Activated CD4-positive, alpha-beta T cell treated with anti-CD3 and anti-CD28 coated beads, Interleukin-2, amount 10 ng/mL, durations not matched to agents 24 days and 14 days (primary cell): ENCODE measurements around the gene SHPK. TPM values are rescaled to one million over a fixed set of nuclear protein-coding genes. Genes with fewer than 3 reads are reported as not detected.
"Not testable (repeated sequence)": the region's sequence is repeated elsewhere in the genome, so short reads cannot be mapped to it uniquely, and the experiment has no call there.

Experiments used
- DNase-seq: peaks from one replicate; pipeline ENCODE4 v3.0.0; 2022
- H3K27ac Mint-ChIP-seq: one replicate; pipeline ENCODE4 v1.8.0; 2022; ENCODE audit warnings: mild to moderate bottlenecking, mixed read lengths
- H3K27me3 Mint-ChIP-seq: one replicate; pipeline ENCODE4 v1.8.0; 2022; ENCODE audit warnings: mixed read lengths
- H3K36me3 Mint-ChIP-seq: one replicate; pipeline ENCODE4 v1.8.0; 2022; ENCODE audit warnings: low read depth, mild to moderate bottlenecking, mixed read lengths
- H3K4me1 Mint-ChIP-seq: one replicate; pipeline ENCODE4 v1.8.0; 2021; ENCODE audit warnings: mixed read lengths
- H3K4me3 Mint-ChIP-seq: one replicate; pipeline ENCODE4 v1.8.0; 2022; ENCODE audit warnings: mild to moderate bottlenecking, moderate library complexity, mixed read lengths
- H3K9me3 Mint-ChIP-seq: one replicate; pipeline ENCODE4 v1.8.0; 2021; ENCODE audit warnings: mixed read lengths
- intact Hi-C: fragments of 100-400 bp; cut with micrococcal nuclease; formaldehyde crosslinking; loops from one replicate; pipeline ENCODE4 v1.15.1; 2023
- total RNA-seq: library from RNA; stranded (reverse); gene quantifications from 2 replicates; pipeline ENCODE4 v1.2.3, GENCODE V29; 2022

SHPK gene
- total RNA-seq, 1 donor from 2014 or later, result 21.2 TPM

DNA sequence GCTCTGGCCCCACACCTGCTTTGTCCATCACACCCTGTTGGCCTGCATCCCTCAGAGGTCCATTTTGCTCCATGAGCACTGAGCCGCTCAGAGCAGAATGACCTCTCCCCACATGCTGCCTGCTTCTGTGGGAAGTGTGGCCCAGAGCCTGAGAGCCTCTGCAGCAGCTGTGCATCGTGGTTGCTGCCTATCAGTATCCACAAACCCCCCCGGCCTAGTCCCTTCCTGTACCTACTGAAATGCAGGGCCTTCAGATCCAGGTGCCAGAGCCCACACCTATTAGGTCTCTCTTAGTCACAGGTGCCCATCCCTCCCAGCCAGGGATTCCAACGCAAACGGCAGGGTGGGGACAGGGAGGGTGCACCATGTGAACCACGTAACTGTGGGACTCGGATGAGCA is 61.8 kb downstream of the SHPK start:
- peaks cover 5% of the 10 kb centered on the region for H3K36me3 Mint-ChIP-seq
- no peak overlapping the region for H3K27ac Mint-ChIP-seq
- no peak overlapping the region for H3K4me3 Mint-ChIP-seq
- no peaks in the 10 kb centered on the region for H3K4me1 Mint-ChIP-seq
- no peak for DNase-seq
- H3K27me3 Mint-ChIP-seq, result no peaks in the 10 kb centered on the region
- intact Hi-C loops, result no loop called here
- H3K9me3 Mint-ChIP-seq, result no peaks in the 10 kb centered on the region

DNA sequence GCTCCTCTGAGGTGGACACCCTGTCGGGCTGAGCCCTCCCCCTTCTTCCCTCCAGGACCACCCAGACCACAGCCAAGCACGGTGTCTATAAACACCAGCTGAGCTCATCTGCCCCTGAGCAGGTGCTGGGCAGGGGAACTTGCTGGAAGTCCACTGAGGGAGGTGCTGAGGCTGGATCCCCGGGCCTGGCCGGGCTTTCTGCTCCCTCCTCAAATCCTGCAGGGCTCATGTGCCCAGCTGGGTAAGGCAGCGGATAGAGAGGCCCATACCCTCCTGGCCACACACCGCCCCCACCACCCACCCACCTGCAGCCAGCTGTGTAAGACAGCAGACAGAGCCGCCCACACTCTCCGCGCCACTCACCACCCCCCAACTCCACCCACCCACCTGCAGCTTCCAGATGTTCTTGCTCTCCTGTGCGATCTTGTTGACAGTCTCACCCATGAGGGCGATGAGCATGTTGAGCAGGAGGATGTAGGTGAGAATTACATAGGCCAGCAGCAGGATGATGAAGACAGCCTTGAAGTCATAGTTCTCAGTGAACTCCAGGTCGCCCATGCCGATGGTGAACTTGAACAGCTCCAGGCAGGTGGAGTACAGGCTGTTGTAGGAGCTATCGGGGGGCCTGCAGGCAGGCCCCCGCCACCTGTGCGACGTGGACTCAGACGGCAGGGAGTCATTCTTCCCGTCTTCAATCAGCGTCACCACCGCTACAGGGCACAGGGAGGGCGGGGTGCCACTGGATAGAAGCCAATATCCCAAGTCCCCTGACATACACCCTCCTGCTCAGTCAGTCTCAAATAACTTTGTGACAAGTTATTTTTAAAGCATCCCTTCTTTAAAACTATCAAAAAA is 62.6 kb downstream of the SHPK start:
- Mint-ChIP-seq H3K9me3 (no peaks in the 10 kb centered on the region), H3K4me1 (no peaks in the 10 kb centered on the region), H3K27ac (no peak overlapping the region), H3K36me3 (peaks cover 5% of the 10 kb centered on the region), H3K4me3 (no peak overlapping the region), H3K27me3 (no peaks in the 10 kb centered on the region)
- no peak for DNase-seq
- intact Hi-C loops, result no loop called here

DNA sequence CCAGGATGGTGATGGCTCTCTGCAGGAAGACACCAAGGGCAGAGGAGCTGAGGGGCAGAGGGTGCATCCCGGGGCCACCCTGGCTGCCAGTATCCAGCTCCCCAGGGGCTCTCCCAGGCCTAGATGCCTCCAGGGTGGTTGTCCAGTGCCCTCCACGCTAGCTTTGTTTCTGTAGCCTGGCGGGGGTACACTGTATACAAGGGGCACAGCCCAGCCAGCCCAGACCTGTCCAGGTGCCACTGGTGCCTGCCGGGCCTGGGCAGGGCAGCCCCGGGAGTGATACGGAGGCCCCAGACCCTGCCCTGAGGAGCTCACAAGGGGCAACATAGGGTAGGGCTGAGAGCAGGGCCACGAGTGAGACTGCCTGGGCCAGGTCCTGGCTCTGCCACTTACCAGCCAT is 63.8 kb downstream of the SHPK start:
- intact Hi-C loops, result no loop called here
- Mint-ChIP-seq H3K4me3 (no peak overlapping the region), H3K4me1 (no peaks in the 10 kb centered on the region), H3K27me3 (no peaks in the 10 kb centered on the region), H3K27ac (no peak overlapping the region), H3K36me3 (peaks cover 7% of the 10 kb centered on the region), H3K9me3 (no peaks in the 10 kb centered on the region)
- no peak for DNase-seq

DNA sequence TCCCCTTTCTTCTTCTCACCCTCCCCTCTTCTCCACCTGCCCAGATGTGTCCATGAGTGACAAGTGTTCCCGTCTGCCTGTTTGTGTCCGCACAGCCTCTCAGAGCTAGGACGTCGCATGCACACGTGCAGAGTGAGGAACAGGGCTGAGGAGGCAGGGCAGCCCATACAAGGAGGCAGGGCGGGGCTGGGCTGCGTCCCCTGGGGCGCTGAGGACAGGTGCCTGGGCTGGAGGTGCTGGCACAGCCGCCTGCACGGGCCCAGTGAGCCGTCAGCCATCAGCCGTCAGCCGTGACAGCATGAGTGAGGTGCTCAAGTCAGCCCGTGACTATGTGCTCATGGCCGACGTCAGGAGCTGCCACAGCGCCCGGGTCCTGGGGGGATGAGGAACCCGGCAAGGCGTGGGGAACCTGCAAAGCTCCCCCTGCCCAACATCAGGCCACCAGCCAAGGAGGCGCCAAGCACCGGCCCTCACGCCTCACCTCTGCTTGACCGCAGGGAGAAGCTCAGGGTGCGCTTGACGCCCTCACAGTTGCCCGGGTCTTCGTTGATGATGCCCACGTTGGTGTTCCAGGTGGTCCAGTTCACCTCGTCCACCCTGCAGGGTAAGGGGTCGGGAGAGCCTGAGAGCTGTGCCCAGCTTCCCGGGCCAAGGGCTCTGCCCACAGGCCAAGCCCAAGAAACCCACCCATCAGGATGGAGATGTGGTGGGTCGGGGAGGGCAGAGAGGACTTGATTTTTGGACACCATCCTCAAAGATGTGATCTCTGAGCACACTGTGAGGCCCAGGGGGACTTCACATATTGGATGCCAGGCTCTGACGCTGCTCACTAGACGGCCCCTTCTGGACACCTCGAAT is 64.8 kb downstream of the SHPK start:
- intact Hi-C loops, result no loop called here
- Mint-ChIP-seq H3K4me3 (no peak overlapping the region), H3K9me3 (no peaks in the 10 kb centered on the region), H3K27ac (no peak overlapping the region), H3K36me3 (peaks cover 7% of the 10 kb centered on the region), H3K4me1 (no peaks in the 10 kb centered on the region), H3K27me3 (no peaks in the 10 kb centered on the region)
- no peak for DNase-seq

DNA sequence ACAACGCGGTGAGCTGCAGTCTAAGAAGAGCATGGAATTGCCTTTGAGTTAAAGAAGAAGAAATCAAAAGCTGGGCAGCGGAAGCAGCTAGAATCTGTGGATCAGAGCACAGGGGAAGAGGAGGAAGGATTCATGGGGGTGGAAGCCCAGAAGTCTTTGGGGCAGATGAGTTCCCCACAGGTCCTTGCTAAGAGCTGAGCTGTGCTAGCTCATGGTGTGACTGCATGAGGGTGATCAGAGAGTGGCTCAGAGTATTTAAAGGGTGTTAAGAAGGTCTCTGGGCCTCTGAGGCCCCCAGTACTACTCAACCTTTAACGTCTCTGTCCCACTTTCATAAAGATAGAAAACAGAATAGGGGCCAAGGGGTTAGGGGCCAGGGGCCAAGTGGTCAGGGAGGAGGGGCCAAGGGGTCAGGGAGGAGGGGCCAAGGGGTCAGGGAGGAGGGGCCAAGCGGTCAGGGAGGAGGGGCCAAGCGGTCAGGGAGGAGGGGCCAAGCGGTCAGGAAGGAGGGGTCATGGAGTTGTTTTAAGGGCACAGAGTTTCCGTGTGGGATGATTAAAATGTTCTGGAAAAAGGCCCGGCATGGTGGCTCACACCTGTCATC is 66.4 kb downstream of the SHPK start:
- no peak overlapping the region for H3K27ac Mint-ChIP-seq
- no peak overlapping the region for H3K4me3 Mint-ChIP-seq
- H3K27me3 Mint-ChIP-seq, result no peaks in the 10 kb centered on the region
- no peaks in the 10 kb centered on the region for H3K9me3 Mint-ChIP-seq
- H3K4me1 Mint-ChIP-seq, result peaks cover 2% of the 10 kb centered on the region
- intact Hi-C loops, result no loop called here
- DNase-seq, result no peak
- H3K36me3 Mint-ChIP-seq, result peaks cover 7% of the 10 kb centered on the region

DNA sequence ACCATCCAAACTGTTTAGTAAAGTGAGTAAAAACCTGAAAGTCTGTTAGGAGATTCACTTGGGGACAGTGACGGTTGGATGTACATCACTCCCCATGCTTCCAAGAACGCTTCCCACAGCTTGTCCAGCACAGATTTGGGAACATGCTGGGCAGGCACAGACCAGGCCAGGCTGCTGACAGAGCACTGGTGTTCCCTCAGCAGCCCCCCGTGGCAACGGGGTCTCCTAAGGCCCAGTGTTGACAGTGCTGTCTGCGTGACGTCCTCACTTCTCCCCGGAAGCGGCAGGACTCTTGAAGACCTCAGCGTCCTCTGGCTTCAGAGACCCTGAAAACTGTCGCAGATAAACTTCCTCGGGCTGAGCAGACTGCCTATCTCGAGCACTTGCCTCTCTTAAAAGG is 69.5 kb downstream of the SHPK start:
- intact Hi-C loops, result no loop called here
- H3K36me3 Mint-ChIP-seq, result peaks cover 7% of the 10 kb centered on the region
- H3K4me3 Mint-ChIP-seq, result no peak overlapping the region
- H3K27me3 Mint-ChIP-seq, result no peaks in the 10 kb centered on the region
- no peak overlapping the region for H3K27ac Mint-ChIP-seq
- DNase-seq, result no peak
- H3K4me1 Mint-ChIP-seq, result peaks cover 13% of the 10 kb centered on the region
- H3K9me3 Mint-ChIP-seq, result no peaks in the 10 kb centered on the region

DNA sequence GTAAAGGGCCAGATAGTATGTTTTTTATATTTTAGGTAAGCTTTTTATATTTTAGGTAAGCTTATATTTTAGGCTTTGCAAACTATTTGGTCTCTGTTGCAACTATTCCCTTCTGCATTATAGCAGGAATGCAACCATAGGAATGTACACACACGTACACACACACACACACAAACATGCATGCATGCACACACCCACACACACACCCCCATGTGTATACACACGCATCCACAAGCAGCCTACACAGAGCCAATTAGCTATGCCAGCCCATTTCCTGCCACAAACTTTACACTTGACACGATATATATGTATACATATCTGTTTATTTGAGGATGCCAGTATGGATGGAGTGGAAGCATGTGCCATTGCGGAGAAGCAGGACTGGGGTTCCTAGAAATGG is 70.9 kb downstream of the SHPK start:
- intact Hi-C loops, result no loop called here
- no peaks in the 10 kb centered on the region for H3K9me3 Mint-ChIP-seq
- H3K4me3 Mint-ChIP-seq, result no peak overlapping the region
- peaks cover 13% of the 10 kb centered on the region for H3K4me1 Mint-ChIP-seq
- no peak for DNase-seq
- no peak overlapping the region for H3K27ac Mint-ChIP-seq
- no peaks in the 10 kb centered on the region for H3K27me3 Mint-ChIP-seq
- H3K36me3 Mint-ChIP-seq, result peaks cover 7% of the 10 kb centered on the region

DNA sequence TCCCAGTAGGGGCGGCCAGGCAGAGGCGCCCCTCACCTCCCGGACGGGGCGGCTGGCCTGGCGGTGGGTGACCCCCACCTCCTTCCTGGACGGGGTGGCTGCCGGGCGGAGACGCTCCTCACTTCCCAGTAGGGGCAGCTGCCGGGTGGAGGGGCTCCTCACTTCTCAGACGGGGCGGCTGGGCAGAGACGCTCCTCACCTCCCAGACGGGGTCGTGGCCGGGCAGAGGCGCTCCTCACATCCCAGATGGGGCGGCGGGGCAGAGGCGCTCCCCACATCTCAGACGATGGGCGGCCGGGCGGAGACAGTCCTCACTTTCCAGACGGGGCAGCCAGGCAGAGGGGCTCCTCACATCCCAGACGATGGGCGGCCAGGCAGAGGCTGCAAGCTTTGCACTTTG is 71.8 kb downstream of the SHPK start:
- DNase-seq, H3K4me3 Mint-ChIP-seq, H3K27me3 Mint-ChIP-seq, H3K27ac Mint-ChIP-seq, H3K36me3 Mint-ChIP-seq, intact Hi-C loops, H3K9me3 Mint-ChIP-seq: not testable (repeated sequence)
- H3K4me1 Mint-ChIP-seq, result peaks cover 13% of the 10 kb centered on the region

DNA sequence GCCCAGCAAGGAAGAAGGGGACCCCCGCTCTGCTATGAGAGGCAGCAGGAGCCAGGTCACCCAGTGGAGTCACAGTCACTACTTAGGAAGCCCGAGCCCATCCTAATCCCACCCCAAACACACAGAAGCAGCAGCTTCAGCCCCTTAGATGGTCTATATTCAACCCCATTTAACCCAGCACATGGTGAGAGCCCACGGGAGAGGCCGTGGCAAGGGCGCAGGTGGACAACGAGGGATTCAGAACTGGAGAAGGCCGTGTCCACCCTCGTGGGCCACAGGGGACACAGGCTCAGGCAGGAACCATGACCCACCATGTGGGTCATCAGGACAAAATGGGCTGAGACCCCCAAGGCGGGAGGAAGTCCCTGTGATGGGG is 76.8 kb downstream of the SHPK start:
- Mint-ChIP-seq H3K9me3 (no peaks in the 10 kb centered on the region), H3K4me3 (no peak overlapping the region), H3K36me3 (no peaks in the 10 kb centered on the region), H3K27ac (peak overlapping the region; percentile 67), H3K27me3 (no peaks in the 10 kb centered on the region), H3K4me1 (peaks cover 24% of the 10 kb centered on the region)
- intact Hi-C loops, result no loop called here
- DNase-seq, result no peak

DNA sequence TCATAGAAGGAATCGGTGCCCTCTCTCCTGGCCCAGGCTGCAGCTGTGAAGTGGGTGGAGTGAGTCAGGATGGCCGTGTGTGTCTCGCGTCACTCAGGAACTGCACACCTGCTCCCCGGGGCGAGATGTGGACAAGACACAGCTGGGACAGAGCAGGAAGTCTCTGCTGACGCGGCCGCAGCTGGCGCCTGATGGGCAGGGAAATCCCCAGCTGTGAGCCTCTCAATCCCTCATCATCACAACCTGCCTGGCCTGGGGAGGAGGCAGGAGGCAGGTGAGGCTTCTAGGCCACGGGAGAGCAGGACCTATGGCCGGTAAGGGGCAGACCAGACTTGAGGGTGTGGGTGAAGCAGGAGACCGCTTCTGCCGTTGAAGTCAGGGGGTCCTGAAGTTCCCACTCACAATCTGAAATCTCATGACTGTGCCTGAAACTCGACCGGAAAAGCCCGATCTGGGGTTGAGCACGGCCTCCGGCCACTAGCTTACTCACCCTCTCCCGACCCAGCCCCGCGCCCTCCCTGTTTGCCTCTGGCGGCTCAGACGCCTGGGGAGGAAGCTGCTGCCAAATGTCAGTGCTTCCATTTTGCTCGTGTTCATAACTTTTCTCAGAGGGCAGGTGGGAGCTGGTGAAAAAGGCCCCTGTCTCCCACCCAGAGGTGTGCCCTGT is 77.3 kb downstream of the SHPK start:
- Mint-ChIP-seq H3K4me3 (no peak overlapping the region), H3K27me3 (no peaks in the 10 kb centered on the region)
- intact Hi-C loops, result no loop called here

More for the DNA sequence above, 77.3 kb downstream of the SHPK start:
- Mint-ChIP-seq H3K36me3 (no peaks in the 10 kb centered on the region), H3K9me3 (no peaks in the 10 kb centered on the region), H3K4me1 (peaks cover 24% of the 10 kb centered on the region), H3K27ac (peak overlapping the region; percentile 86)
- peak; percentile 86 for DNase-seq

Other genes with a start within 250 kb of the SHPK start
- 0.26 and 1.0 TPM in 2 replicates for gene OR3A2, start 249.9 kb downstream of the SHPK start, total RNA-seq
- gene OR1E1, start 237.8 kb downstream of the SHPK start, total RNA-seq, result not detected in 2 replicates
- not detected in 2 replicates for gene OR3A3, start 224.9 kb downstream of the SHPK start, total RNA-seq
- gene OR1E2, start 202.4 kb downstream of the SHPK start, total RNA-seq, result not detected in 2 replicates
- not detected in 2 replicates for gene SPATA22, start 164.4 kb downstream of the SHPK start, total RNA-seq
- gene ASPA, start 160.3 kb downstream of the SHPK start, total RNA-seq, result not detected in 2 replicates
- 0.16 and 0.31 TPM in 2 replicates for gene TRPV3, start 78.4 kb downstream of the SHPK start, total RNA-seq
- 6.1 and 8.2 TPM in 2 replicates for gene TRPV1, start 26.8 kb downstream of the SHPK start, total RNA-seq
- gene CTNS, start 510 bp upstream of the SHPK start, total RNA-seq, result 46.7 and 48.1 TPM in 2 replicates
- 28.7 and 29.0 TPM in 2 replicates for gene TAX1BP3, start 32.3 kb upstream of the SHPK start, total RNA-seq
- 69.4 and 70.5 TPM in 2 replicates for gene EMC6, start 32.6 kb upstream of the SHPK start, total RNA-seq
- 92.3 and 92.8 TPM in 2 replicates for gene P2RX5, start 59.9 kb upstream of the SHPK start, total RNA-seq
- 25.1 and 25.3 TPM in 2 replicates for gene HASPIN, start 87.7 kb upstream of the SHPK start, total RNA-seq
- 31.1 and 33.9 TPM in 2 replicates for gene ITGAE, start 164.9 kb upstream of the SHPK start, total RNA-seq
- gene NCBP3, start 210.0 kb upstream of the SHPK start, total RNA-seq, result 45.9 and 52.1 TPM in 2 replicates